GM23338 (cell line): Measurements from ENCODE around the gene CES2. TPM values are rescaled to one million over a fixed set of nuclear protein-coding genes. Genes with fewer than 3 reads are reported as not detected.
"Not testable (repeated sequence)": the region's sequence is repeated elsewhere in the genome, so short reads cannot be mapped to it uniquely, and the experiment has no call there.

Source experiments
- ATAC-seq: fragments of 200-7000 bp; cut with Tn5 transposase; 3 replicates; pipeline ENCODE4 v1.9.1; 2020
- DNase-seq: peaks from one replicate; pipeline ENCODE4 v3.0.0-alpha.2; 2015; ENCODE audit warnings: low spot score
- H2AFZ ChIP-seq: fragments of 200-600 bp; sonication (generic); 2 replicates; pipeline ENCODE4 v1.8.0; 2016; ENCODE audit warnings: antibody characterized with exemption, mild to moderate bottlenecking, moderate library complexity
- H3F3A ChIP-seq: fragments of 200-600 bp; sonication (generic); replicated peaks from 2 replicates; pipeline ENCODE4 v1.8.0; 2017; ENCODE audit warnings: antibody characterized with exemption, mixed run types, low read depth
- H3K27ac ChIP-seq: fragments of 200-600 bp; sonication (generic); 2 replicates; pipeline ENCODE4 v1.6.1; 2016; ENCODE audit warnings: low read depth
- H3K27me3 ChIP-seq: fragments of 200-600 bp; sonication (generic); 2 replicates; pipeline ENCODE4 v1.8.0; 2016; ENCODE audit warnings: mild to moderate bottlenecking, mixed run types, moderate library complexity; ENCODE audit not compliant: insufficient read depth
- H3K36me3 ChIP-seq: fragments of 200-600 bp; sonication (generic); 2 replicates; pipeline ENCODE4 v1.8.0; 2016; ENCODE audit warnings: mild to moderate bottlenecking; ENCODE audit not compliant: insufficient read depth
- H3K4me1 ChIP-seq: fragments of 200-600 bp; sonication (generic); 2 replicates; pipeline ENCODE4 v1.8.0; 2016; ENCODE audit warnings: mild to moderate bottlenecking, moderate library complexity; ENCODE audit not compliant: insufficient read depth
- H3K4me2 ChIP-seq: fragments of 200-600 bp; sonication (generic); 2 replicates; pipeline ENCODE4 v1.7.1; 2017; ENCODE audit warnings: mixed run types
- H3K4me3 ChIP-seq: fragments of 200-600 bp; sonication (generic); 2 replicates; pipeline ENCODE4 v1.6.1; 2016; ENCODE audit warnings: mixed run types
- H3K79me2 ChIP-seq: fragments of 200-600 bp; sonication (generic); replicated peaks from 2 replicates; pipeline ENCODE4 v1.8.0; 2017; ENCODE audit warnings: mild to moderate bottlenecking; ENCODE audit not compliant: insufficient read depth
- H3K9me2 ChIP-seq: fragments of 200-600 bp; sonication (generic); 2 replicates; pipeline ENCODE4 v1.8.0; 2017; ENCODE audit not compliant: insufficient read depth
- H4K20me1 ChIP-seq: fragments of 200-600 bp; sonication (generic); replicated peaks from 2 replicates; pipeline ENCODE4 v1.8.0; 2017; ENCODE audit warnings: mild to moderate bottlenecking; ENCODE audit not compliant: insufficient read depth
- H3K27ac Mint-ChIP-seq: 2 replicates; pipeline ENCODE4 v1.8.0; 2020; ENCODE audit warnings: inconsistent platforms, mild to moderate bottlenecking, moderate library complexity, mixed read lengths
- H3K27me3 Mint-ChIP-seq: 3 replicates; pipeline ENCODE4 v1.8.0; 2022; ENCODE audit warnings: low read depth, mild to moderate bottlenecking, moderate library complexity, mixed read lengths, inconsistent platforms; ENCODE audit not compliant: insufficient read depth, poor library complexity
- H3K36me3 Mint-ChIP-seq: 3 replicates; pipeline ENCODE4 v1.8.0; 2021; ENCODE audit warnings: low read depth, mild to moderate bottlenecking, inconsistent platforms, moderate library complexity, mixed read lengths
- H3K4me1 Mint-ChIP-seq: 3 replicates; pipeline ENCODE4 v1.8.0; 2020; ENCODE audit warnings: mild to moderate bottlenecking, inconsistent platforms, mixed read lengths
- H3K4me3 Mint-ChIP-seq: 3 replicates; pipeline ENCODE4 v1.8.0; 2021; ENCODE audit warnings: moderate library complexity, mild to moderate bottlenecking, inconsistent platforms, mixed read lengths
- H3K9me3 Mint-ChIP-seq: 3 replicates; pipeline ENCODE4 v1.8.0; 2020; ENCODE audit warnings: moderate library complexity, mild to moderate bottlenecking, inconsistent platforms, mixed read lengths
- CREB1 ChIP-seq: fragments of 250-450 bp; sonication (Bioruptor Pico); IDR thresholded peaks from 2 replicates; pipeline ENCODE4 v1.5.0; 2020; ENCODE audit warnings: low read depth, mild to moderate bottlenecking, moderate library complexity
- ETS1 ChIP-seq: IDR thresholded peaks from 2 replicates; pipeline ENCODE4 v1.6.1; 2016; ENCODE audit warnings: antibody characterized with exemption
- EZH2 ChIP-seq: fragments of 200-600 bp; sonication (generic); IDR thresholded peaks from one replicate; pipeline ENCODE4 v1.8.0; 2017; ENCODE audit warnings: antibody characterized with exemption, mild to moderate bottlenecking, low read depth; ENCODE audit not compliant: unreplicated experiment
- EZH2phosphoT487 ChIP-seq: fragments of 200-600 bp; sonication (generic); IDR thresholded peaks from one replicate; pipeline ENCODE4 v1.8.1; 2018; ENCODE audit warnings: antibody characterized with exemption; ENCODE audit not compliant: unreplicated experiment
- JUNB ChIP-seq: IDR thresholded peaks from one replicate; pipeline ENCODE4 v1.6.1; 2016; ENCODE audit warnings: antibody characterized with exemption; ENCODE audit not compliant: unreplicated experiment
- NANOG ChIP-seq: IDR thresholded peaks from 2 replicates; pipeline ENCODE4 v1.6.1; 2016; ENCODE audit warnings: antibody characterized with exemption, borderline replicate concordance
- POLR2AphosphoS5 ChIP-seq: IDR thresholded peaks from 2 replicates; pipeline ENCODE4 v1.6.1; 2016; ENCODE audit warnings: antibody characterized with exemption, low read depth
- STAT1 ChIP-seq: IDR thresholded peaks from one replicate; pipeline ENCODE4 v1.6.1; 2016; ENCODE audit warnings: antibody characterized with exemption; ENCODE audit not compliant: unreplicated experiment
- ZNF114 ChIP-seq: fragments of 250-450 bp; sonication (Bioruptor Pico); IDR thresholded peaks from 2 replicates; pipeline ENCODE4 v1.5.0; 2020; ENCODE audit warnings: mild to moderate bottlenecking, moderate library complexity
- ZNF331 ChIP-seq: fragments of 250-450 bp; sonication (Bioruptor Pico); IDR thresholded peaks from 2 replicates; pipeline ENCODE4 v1.5.0; 2020; ENCODE audit warnings: low read depth, mild to moderate bottlenecking, moderate library complexity
- polyA plus RNA-seq: library from polyadenylated mRNA; unstranded; fragments of >200 nt; fragmentation: Nextera tagmentation; extraction: Ambion mirVana; gene quantifications from 2 replicates; pipeline ENCODE4 v1.2.1, GENCODE V29; 2016
- total RNA-seq: library from RNA; depleted of rRNA; stranded (reverse); fragments of >200 nt; shearing (Covaris generic); gene quantifications from 2 replicates; pipeline ENCODE4 v1.2.3, GENCODE V29; 2014
- TF ChIP-seq, protein P1 (sequence below), 2 experiments: fragments of 200-600 bp in 1 of 2; sonication (generic) in 1 of 2; conservative IDR thresholded peaks; 2 replicates each; pipeline versions ENCODE4 v1.5.1 to v1.6.1; 2016 to 2017; ENCODE audit warnings: antibody characterized with exemption in 2 of 2, low read depth in 2 of 2, mild to moderate bottlenecking in 2 of 2, moderate library complexity in 1 of 2
- TF ChIP-seq, protein P2 (sequence below): fragments of 250-450 bp; sonication (Bioruptor Pico); IDR thresholded peaks from 2 replicates; pipeline ENCODE4 v1.5.0; 2020; ENCODE audit warnings: mild to moderate bottlenecking, moderate library complexity

The CES2 gene
- total and polyA plus RNA-seq, 2 experiments from 2014 or later, result 5.0 to 9.3 TPM

DNA sequence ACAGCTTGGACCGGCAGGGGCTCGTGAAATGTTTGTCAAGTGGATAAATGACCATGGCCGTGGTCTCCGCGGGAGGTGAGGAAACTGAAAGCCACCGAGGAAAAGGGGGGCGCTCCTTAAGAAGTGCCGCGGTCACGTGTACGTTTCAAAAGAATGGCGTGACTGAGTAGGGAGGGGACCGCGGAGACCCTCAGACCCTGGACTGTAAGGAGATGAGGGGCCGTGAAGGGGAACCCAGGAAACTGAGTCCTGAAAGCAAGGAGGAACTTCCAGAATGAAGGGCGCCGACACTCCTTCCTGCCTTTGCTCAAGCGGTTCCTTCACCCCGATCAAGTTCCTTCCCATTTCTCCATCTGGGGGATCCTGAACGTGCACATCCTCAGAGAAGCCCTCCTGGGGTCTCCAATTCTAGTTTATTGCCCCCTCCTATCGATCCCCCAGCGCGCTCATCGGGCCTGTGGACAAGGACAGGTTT lies 440 bp upstream of the CES2 start:
- not testable (repeated sequence) for H4K20me1 ChIP-seq, H3F3A ChIP-seq, H3K4me1 ChIP-seq, H3K79me2 ChIP-seq, H3K9me3 Mint-ChIP-seq, H3K27ac ChIP-seq, DNase-seq, H3K36me3 ChIP-seq, H3K36me3 Mint-ChIP-seq, H3K9me2 ChIP-seq
- H3K27ac Mint-ChIP-seq, result 0 out of 2 replicates have a peak overlapping the region, but pooled peaks have one; percentile 67
- peak; percentile 6; the same call in 1 of the 3 replicates for ATAC-seq
- peaks cover 12% of the 10 kb centered on the region for H3K4me1 Mint-ChIP-seq
- peaks cover 27% of the 10 kb centered on the region for H3K27me3 ChIP-seq
- TF ChIP-seq EZH2, result peak; percentile 9
- H3K4me3 Mint-ChIP-seq, result peak overlapping the region; percentile 98
- H3K27me3 Mint-ChIP-seq, result peaks cover 36% of the 10 kb centered on the region
- peak overlapping the region; percentile 96 for H3K4me2 ChIP-seq
- H2AFZ ChIP-seq, result peak overlapping the region; percentile 93
- H3K4me3 ChIP-seq, result peak overlapping the region; percentile 91

- no peak overlapping the region for H2AFZ ChIP-seq
- peaks cover 27% of the 10 kb centered on the region for H3K27me3 ChIP-seq
- no peak overlapping the region for H3K27ac ChIP-seq
- peaks cover 3% of the 10 kb centered on the region; the same call in 1 of the 2 replicates for H3K79me2 ChIP-seq
- DNase-seq (no peak), ATAC-seq (no peak)
- no peaks in the 10 kb centered on the region for H3K9me2 ChIP-seq
- no peak overlapping the region for H3K4me2 ChIP-seq
- H3K9me3 Mint-ChIP-seq, result no peaks in the 10 kb centered on the region
- H3K4me3 ChIP-seq, result no peak overlapping the region
- H3K4me3 Mint-ChIP-seq, result peak overlapping the region; percentile 28; the same call in 1 of the 3 replicates
- H3F3A ChIP-seq, result 0 out of 2 replicates have a peak, but pooled peaks cover 6% of the 10 kb centered on the region
- TF ChIP-seq STAT1 (no peak), CREB1 (CRISPR knock-in tag) (no peak), EZH2phosphoT487 (no peak), POLR2AphosphoS5 (no peak), ZNF331 (no peak), EZH2 (no peak), ZNF114 (no peak), NANOG (no peak), ETS1 (no peak), JUNB (no peak)
- TF ChIP-seq, protein P1, sequence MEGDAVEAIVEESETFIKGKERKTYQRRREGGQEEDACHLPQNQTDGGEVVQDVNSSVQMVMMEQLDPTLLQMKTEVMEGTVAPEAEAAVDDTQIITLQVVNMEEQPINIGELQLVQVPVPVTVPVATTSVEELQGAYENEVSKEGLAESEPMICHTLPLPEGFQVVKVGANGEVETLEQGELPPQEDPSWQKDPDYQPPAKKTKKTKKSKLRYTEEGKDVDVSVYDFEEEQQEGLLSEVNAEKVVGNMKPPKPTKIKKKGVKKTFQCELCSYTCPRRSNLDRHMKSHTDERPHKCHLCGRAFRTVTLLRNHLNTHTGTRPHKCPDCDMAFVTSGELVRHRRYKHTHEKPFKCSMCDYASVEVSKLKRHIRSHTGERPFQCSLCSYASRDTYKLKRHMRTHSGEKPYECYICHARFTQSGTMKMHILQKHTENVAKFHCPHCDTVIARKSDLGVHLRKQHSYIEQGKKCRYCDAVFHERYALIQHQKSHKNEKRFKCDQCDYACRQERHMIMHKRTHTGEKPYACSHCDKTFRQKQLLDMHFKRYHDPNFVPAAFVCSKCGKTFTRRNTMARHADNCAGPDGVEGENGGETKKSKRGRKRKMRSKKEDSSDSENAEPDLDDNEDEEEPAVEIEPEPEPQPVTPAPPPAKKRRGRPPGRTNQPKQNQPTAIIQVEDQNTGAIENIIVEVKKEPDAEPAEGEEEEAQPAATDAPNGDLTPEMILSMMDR (conservative IDR thresholded peaks at IDR 0.05; ENCODE audit: low read depth in 2 of 2), result no peak
- TF ChIP-seq, protein P2, sequence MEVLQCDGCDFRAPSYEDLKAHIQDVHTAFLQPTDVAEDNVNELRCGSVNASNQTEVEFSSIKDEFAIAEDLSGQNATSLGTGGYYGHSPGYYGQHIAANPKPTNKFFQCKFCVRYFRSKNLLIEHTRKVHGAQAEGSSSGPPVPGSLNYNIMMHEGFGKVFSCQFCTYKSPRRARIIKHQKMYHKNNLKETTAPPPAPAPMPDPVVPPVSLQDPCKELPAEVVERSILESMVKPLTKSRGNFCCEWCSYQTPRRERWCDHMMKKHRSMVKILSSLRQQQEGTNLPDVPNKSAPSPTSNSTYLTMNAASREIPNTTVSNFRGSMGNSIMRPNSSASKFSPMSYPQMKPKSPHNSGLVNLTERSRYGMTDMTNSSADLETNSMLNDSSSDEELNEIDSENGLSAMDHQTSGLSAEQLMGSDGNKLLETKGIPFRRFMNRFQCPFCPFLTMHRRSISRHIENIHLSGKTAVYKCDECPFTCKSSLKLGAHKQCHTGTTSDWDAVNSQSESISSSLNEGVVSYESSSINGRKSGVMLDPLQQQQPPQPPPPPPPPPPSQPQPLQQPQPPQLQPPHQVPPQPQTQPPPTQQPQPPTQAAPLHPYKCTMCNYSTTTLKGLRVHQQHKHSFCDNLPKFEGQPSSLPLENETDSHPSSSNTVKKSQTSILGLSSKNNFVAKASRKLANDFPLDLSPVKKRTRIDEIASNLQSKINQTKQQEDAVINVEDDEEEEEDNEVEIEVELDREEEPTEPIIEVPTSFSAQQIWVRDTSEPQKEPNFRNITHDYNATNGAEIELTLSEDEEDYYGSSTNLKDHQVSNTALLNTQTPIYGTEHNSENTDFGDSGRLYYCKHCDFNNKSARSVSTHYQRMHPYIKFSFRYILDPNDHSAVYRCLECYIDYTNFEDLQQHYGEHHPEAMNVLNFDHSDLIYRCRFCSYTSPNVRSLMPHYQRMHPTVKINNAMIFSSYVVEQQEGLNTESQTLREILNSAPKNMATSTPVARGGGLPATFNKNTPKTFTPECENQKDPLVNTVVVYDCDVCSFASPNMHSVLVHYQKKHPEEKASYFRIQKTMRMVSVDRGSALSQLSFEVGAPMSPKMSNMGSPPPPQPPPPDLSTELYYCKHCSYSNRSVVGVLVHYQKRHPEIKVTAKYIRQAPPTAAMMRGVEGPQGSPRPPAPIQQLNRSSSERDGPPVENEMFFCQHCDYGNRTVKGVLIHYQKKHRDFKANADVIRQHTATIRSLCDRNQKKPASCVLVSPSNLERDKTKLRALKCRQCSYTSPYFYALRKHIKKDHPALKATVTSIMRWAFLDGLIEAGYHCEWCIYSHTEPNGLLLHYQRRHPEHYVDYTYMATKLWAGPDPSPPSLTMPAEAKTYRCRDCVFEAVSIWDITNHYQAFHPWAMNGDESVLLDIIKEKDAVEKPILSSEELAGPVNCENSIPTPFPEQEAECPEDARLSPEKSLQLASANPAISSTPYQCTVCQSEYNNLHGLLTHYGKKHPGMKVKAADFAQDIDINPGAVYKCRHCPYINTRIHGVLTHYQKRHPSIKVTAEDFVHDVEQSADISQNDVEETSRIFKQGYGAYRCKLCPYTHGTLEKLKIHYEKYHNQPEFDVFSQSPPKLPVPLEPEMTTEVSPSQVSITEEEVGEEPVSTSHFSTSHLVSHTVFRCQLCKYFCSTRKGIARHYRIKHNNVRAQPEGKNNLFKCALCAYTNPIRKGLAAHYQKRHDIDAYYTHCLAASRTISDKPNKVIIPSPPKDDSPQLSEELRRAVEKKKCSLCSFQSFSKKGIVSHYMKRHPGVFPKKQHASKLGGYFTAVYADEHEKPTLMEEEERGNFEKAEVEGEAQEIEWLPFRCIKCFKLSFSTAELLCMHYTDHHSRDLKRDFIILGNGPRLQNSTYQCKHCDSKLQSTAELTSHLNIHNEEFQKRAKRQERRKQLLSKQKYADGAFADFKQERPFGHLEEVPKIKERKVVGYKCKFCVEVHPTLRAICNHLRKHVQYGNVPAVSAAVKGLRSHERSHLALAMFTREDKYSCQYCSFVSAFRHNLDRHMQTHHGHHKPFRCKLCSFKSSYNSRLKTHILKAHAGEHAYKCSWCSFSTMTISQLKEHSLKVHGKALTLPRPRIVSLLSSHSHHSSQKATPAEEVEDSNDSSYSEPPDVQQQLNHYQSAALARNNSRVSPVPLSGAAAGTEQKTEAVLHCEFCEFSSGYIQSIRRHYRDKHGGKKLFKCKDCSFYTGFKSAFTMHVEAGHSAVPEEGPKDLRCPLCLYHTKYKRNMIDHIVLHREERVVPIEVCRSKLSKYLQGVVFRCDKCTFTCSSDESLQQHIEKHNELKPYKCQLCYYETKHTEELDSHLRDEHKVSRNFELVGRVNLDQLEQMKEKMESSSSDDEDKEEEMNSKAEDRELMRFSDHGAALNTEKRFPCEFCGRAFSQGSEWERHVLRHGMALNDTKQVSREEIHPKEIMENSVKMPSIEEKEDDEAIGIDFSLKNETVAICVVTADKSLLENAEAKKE (CRISPR knock-in tag), result no peak
- peaks cover 8% of the 10 kb centered on the region for H3K4me1 ChIP-seq
- H4K20me1 ChIP-seq, result peaks cover 10% of the 10 kb centered on the region
- peaks cover 9% of the 10 kb centered on the region; the same call in 1 of the 3 replicates for H3K36me3 Mint-ChIP-seq
- no peak overlapping the region for H3K27ac Mint-ChIP-seq
- H3K36me3 ChIP-seq, result no peaks in the 10 kb centered on the region
- H3K4me1 Mint-ChIP-seq, result peaks cover 12% of the 10 kb centered on the region
- peaks cover 34% of the 10 kb centered on the region for H3K27me3 Mint-ChIP-seq
These were observed 1.1 kb downstream of the CES2 start for GRCh38 chr16:66936462-66936861.
